ENCODE results near the gene SLC12A7. TPM values are rescaled to one million over a fixed set of nuclear protein-coding genes. Genes with fewer than 3 reads are reported as not detected.

SLC12A7 gene
- total RNA-seq, 2 experiments from 2014 or later: 12.6 to 13.6 TPM

DNA sequence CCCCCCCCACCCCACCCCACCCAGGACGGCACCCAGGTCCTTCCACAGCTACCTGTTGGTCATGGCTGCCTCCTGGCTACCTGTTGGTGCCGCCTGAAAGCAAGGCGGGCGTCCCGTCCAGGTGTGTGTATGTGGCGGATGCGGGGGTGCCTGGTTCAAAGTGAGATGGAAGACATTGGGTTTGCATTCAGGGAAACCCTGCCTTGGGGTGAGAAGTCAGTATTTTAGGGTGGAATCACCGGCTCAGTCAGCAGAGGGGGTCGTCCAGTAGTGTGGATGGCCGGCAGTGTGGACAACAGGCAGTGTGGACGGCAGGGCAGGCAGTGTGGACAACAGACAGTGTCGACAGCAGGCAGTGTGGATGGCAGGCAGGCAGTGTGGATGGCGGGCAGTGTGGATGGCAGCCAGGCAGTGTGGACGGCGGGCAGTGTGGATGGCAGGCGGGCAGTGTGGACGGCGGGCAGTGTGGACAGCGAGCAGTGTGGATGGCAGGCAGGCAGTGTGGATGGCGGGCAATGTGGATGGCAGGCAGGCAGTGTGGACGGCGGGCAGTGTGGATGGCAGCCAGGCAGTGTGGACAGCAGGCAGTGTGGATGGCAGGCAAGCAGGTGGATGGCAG, 75.2 kb downstream of the SLC12A7 start:
- intact Hi-C loops (cut with micrococcal nuclease): no loop called here
- H3K4me3 Mint-ChIP-seq: no peak overlapping the region
- H3K27ac Mint-ChIP-seq: no peak overlapping the region
- CTCF ChIA-PET: no interaction called here
- H3K4me1 Mint-ChIP-seq (ENCODE audit: low read depth): peaks cover 3% of the 10 kb centered on the region
- H3K27me3 Mint-ChIP-seq (ENCODE audit: low read depth): no peaks in the 10 kb centered on the region
- no peak for DNase-seq
- H3K9me3 Mint-ChIP-seq: peaks cover 8% of the 10 kb centered on the region
- H3K36me3 Mint-ChIP-seq (ENCODE audit: low read depth): no peaks in the 10 kb centered on the region

GRCh38 chr5:1035421-1036405, 76.2 kb downstream of the SLC12A7 start:
- no peaks in the 10 kb centered on the region for H3K27me3 Mint-ChIP-seq (ENCODE audit: low read depth)
- no peaks in the 10 kb centered on the region for H3K4me1 Mint-ChIP-seq (ENCODE audit: low read depth)
- no peak for DNase-seq
- no peaks in the 10 kb centered on the region for H3K9me3 Mint-ChIP-seq
- H3K4me3 Mint-ChIP-seq: no peak overlapping the region
- H3K27ac Mint-ChIP-seq: no peak overlapping the region
- no peaks in the 10 kb centered on the region for H3K36me3 Mint-ChIP-seq (ENCODE audit: low read depth)
- intact Hi-C loops (cut with micrococcal nuclease): no loop called here
- CTCF ChIA-PET: no interaction called here

DNA sequence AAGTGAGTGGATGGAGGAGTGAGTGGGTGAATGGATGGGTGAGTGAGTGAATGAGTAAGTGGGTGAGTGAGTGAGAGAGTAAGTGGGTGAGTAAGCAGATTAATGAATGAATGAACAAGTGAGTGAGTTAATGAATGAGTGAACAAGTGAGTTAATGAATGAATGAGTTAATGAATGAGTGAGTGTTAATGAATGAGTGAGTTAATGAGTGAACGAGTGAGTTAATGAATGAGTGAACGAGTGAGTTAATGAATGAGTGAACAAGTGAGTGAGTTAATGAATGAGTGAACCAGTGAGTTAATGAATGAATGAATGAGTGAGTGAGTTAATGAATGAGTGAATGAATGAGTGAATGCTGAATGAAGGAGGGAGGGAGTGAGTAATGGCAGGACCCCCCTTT, 76.9 kb downstream of the SLC12A7 start:
- Mint-ChIP-seq H3K4me3 (no peak overlapping the region), H3K27ac (no peak overlapping the region), H3K9me3 (no peaks in the 10 kb centered on the region), H3K4me1 (ENCODE audit: low read depth) (no peaks in the 10 kb centered on the region), H3K36me3 (ENCODE audit: low read depth) (no peaks in the 10 kb centered on the region), H3K27me3 (ENCODE audit: low read depth) (no peaks in the 10 kb centered on the region)
- CTCF ChIA-PET: no interaction called here
- DNase-seq: no peak
- intact Hi-C loops (cut with micrococcal nuclease): no loop called here

DNA sequence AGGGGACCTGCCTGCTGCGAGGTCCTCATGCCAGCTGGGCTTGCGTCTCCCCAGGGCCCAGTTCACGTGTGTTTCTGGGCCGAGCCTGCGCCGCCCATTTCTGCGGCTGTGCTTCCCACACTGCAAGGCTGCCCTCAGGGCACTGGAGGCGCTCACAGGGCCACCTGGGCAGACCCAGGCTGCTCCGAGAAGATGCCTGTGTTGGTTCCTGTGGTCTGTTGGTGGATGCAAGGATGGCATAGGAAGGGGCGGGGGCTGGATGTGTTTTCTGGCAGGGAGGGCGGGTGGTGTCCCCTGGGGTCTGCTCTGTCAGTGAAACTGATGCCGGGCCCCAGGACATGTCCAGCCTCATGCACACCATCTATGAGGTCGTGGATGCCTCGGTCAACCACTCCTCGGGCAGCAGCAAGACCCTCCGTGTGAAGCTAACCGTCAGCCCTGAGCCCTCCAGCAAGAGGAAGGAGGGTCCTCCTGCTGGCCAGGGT, 77.4 kb downstream of the SLC12A7 start:
- Mint-ChIP-seq H3K36me3 (ENCODE audit: low read depth) (no peaks in the 10 kb centered on the region), H3K9me3 (no peaks in the 10 kb centered on the region), H3K27ac (no peak overlapping the region), H3K4me3 (no peak overlapping the region), H3K27me3 (ENCODE audit: low read depth) (no peaks in the 10 kb centered on the region), H3K4me1 (ENCODE audit: low read depth) (no peaks in the 10 kb centered on the region)
- CTCF ChIA-PET: no interaction called here
- no peak for DNase-seq
- intact Hi-C loops (cut with micrococcal nuclease): no loop called here

GRCh38 chr5:1033606-1034420, 78.0 kb downstream of the SLC12A7 start:
- Mint-ChIP-seq H3K4me3 (no peak overlapping the region), H3K27ac (no peak overlapping the region), H3K9me3 (no peaks in the 10 kb centered on the region), H3K27me3 (ENCODE audit: low read depth) (no peaks in the 10 kb centered on the region), H3K4me1 (ENCODE audit: low read depth) (no peaks in the 10 kb centered on the region), H3K36me3 (ENCODE audit: low read depth) (no peaks in the 10 kb centered on the region)
- CTCF ChIA-PET: no interaction called here
- intact Hi-C loops (cut with micrococcal nuclease): no loop called here
- no peak for DNase-seq

DNA sequence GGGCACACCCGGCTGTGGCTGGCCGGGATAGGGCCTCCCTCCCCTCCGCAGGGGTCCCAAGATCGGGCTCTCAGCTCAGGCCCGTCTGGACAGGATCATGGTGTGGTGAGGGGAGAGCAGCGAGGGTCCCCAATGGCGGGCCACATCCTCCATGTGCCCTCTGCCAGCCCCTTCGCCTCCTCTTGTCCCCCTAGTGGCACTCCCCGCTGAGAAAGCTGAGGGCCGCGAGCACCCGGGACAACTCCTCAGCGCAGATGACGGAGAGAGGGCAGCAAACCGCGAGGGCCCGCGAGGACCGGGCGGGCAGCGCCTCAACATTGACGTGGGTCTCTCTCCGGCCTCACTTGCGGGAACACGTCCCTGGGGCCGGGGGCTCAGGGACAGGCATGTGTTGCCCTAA, 78.7 kb downstream of the SLC12A7 start:
- Mint-ChIP-seq H3K27me3 (ENCODE audit: low read depth) (no peaks in the 10 kb centered on the region), H3K9me3 (no peaks in the 10 kb centered on the region), H3K4me3 (no peak overlapping the region), H3K36me3 (ENCODE audit: low read depth) (no peaks in the 10 kb centered on the region), H3K4me1 (ENCODE audit: low read depth) (no peaks in the 10 kb centered on the region), H3K27ac (no peak overlapping the region)
- intact Hi-C loops (cut with micrococcal nuclease): no loop called here
- CTCF ChIA-PET: no interaction called here
- DNase-seq: no peak

DNA sequence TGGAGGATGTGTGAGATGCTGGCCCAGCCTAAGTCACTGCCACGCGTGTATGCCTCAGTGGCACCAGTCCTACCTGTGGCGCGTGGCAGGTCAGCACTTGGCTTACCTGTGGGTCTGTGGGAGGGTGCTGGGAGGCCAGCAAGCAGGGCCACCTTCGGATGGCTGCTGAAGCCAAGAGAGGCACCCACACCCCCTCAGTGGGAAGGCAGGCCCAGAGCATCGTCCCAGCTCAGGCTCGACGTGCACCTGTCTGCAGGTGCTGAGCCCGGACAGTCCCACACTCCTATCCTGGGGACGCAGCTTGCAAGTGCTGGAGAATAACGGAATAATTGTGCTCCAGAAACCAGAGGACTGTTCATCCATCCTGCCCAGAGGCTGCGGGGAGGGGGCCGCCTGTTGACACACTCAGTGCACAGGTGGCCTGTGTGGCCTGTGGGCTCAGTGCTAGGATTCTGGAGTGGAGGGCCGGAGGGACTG, 79.3 kb downstream of the SLC12A7 start:
- Mint-ChIP-seq H3K27ac (no peak overlapping the region), H3K4me1 (ENCODE audit: low read depth) (no peaks in the 10 kb centered on the region), H3K27me3 (ENCODE audit: low read depth) (no peaks in the 10 kb centered on the region), H3K36me3 (ENCODE audit: low read depth) (no peaks in the 10 kb centered on the region), H3K9me3 (no peaks in the 10 kb centered on the region), H3K4me3 (no peak overlapping the region)
- CTCF ChIA-PET: no interaction called here
- DNase-seq: no peak
- intact Hi-C loops (cut with micrococcal nuclease): no loop called here

- Mint-ChIP-seq H3K36me3 (ENCODE audit: low read depth) (no peaks in the 10 kb centered on the region), H3K4me3 (no peak overlapping the region), H3K4me1 (ENCODE audit: low read depth) (no peaks in the 10 kb centered on the region), H3K9me3 (no peaks in the 10 kb centered on the region), H3K27me3 (ENCODE audit: low read depth) (no peaks in the 10 kb centered on the region), H3K27ac (no peak overlapping the region)
- DNase-seq: no peak
- CTCF ChIA-PET: no interaction called here
- intact Hi-C loops (cut with micrococcal nuclease): no loop called here
Measured at GRCh38 chr5:1032011-1032410, 79.9 kb downstream of the SLC12A7 start.

GRCh38 chr5:1031306-1031959, 80.4 kb downstream of the SLC12A7 start:
- no peaks in the 10 kb centered on the region for H3K27me3 Mint-ChIP-seq (ENCODE audit: low read depth)
- H3K9me3 Mint-ChIP-seq: no peaks in the 10 kb centered on the region
- CTCF ChIA-PET: no interaction called here
- no peaks in the 10 kb centered on the region for H3K36me3 Mint-ChIP-seq (ENCODE audit: low read depth)
- no peak for DNase-seq
- H3K27ac Mint-ChIP-seq: no peak overlapping the region
- intact Hi-C loops (cut with micrococcal nuclease): no loop called here
- H3K4me1 Mint-ChIP-seq (ENCODE audit: low read depth): no peaks in the 10 kb centered on the region
- H3K4me3 Mint-ChIP-seq: no peak overlapping the region

GRCh38 chr5:1030801-1031271, 81.0 kb downstream of the SLC12A7 start:
- intact Hi-C loops (cut with micrococcal nuclease): no loop called here
- H3K36me3 Mint-ChIP-seq (ENCODE audit: low read depth): no peaks in the 10 kb centered on the region
- CTCF ChIA-PET: no interaction called here
- no peaks in the 10 kb centered on the region for H3K27me3 Mint-ChIP-seq (ENCODE audit: low read depth)
- H3K4me3 Mint-ChIP-seq: no peak overlapping the region
- no peak for DNase-seq
- H3K4me1 Mint-ChIP-seq (ENCODE audit: low read depth): no peaks in the 10 kb centered on the region
- no peak overlapping the region for H3K27ac Mint-ChIP-seq
- H3K9me3 Mint-ChIP-seq: no peaks in the 10 kb centered on the region

DNA sequence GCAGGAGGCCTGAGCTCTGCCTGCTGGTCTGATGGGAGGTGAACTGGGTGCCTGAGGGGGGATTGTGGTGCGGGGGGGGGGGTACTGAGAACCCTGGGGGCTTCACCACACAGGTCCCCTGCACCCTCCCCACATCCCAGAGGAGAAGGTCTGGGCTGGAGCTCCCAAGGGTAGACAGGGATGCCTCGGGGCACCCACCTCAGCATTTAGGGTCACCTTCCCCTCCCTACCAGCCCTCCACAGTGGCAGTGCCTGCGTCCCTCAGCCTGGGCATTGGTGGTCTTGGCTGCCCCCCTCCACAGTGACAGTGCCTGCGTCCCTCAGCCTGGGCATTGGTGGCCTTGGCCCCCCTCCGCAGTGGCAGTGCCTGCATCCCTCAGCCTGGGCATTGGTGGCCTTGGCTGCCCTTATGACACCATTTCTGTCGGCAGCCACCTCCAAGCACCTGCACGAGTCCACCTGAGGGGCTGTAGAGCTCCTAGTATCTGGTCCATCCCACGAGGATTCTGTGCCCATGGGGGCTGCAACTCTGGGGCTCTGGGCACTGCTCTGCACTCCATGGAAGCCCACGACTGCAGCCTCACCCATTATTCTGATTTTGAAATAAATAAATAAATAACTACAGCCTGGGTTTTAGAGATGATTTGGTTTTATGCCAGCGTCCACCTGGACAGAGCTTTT, 81.8 kb downstream of the SLC12A7 start:
- no peak for DNase-seq
- CTCF ChIA-PET: interaction anchor here (0.6 kb wide), 1 partner anchor 23 kb away, joined by 3 read pairs; no protein-coding TSS in a partner anchor
- H3K27ac Mint-ChIP-seq: no peak overlapping the region
- H3K9me3 Mint-ChIP-seq: no peaks in the 10 kb centered on the region
- H3K4me1 Mint-ChIP-seq (ENCODE audit: low read depth): no peaks in the 10 kb centered on the region
- no peak overlapping the region for H3K4me3 Mint-ChIP-seq
- no peaks in the 10 kb centered on the region for H3K36me3 Mint-ChIP-seq (ENCODE audit: low read depth)
- no peaks in the 10 kb centered on the region for H3K27me3 Mint-ChIP-seq (ENCODE audit: low read depth)
- intact Hi-C loops (cut with micrococcal nuclease): no loop called here
